Gastrocnemius medialis (tissue), 4 donors: ENCODE measurements around the gene NRG2. TPM values are rescaled to one million over a fixed set of nuclear protein-coding genes. Genes with fewer than 3 reads are reported as not detected.

ENCODE experiments used
- ATAC-seq, 2 donors: fragments of 150-250 bp; one replicate each; pipeline ENCODE4 v1.9.1; 2016
- DNase-seq, 2 donors: peaks; one replicate each; pipeline ENCODE4 v3.0.0-alpha.2; 2019
- H3K27ac ChIP-seq, 4 donors: fragments of 200-600 bp; sonication (generic); 1 replicate in 1 of 4; 2 replicates in 3 of 4; pipeline ENCODE4 v1.5.1; 2016 to 2018; ENCODE audit warnings: mild to moderate bottlenecking in 2 of 4, moderate library complexity in 1 of 4
- H3K27me3 ChIP-seq, 3 donors: fragments of 200-600 bp; sonication (generic) in 2 of 3; 1 replicate in 1 of 3; 2 replicates in 2 of 3; pipeline versions ENCODE4 v1.5.1 to v1.6.0; 2016 to 2019; ENCODE audit warnings: mild to moderate bottlenecking in 1 of 3, moderate library complexity in 1 of 3
- H3K36me3 ChIP-seq, 2 donors: fragments of 200-600 bp; sonication (generic) in 1 of 2; one replicate each; pipeline ENCODE4 v1.5.1; 2017 to 2018
- H3K4me1 ChIP-seq, 2 donors: fragments of 200-600 bp; sonication (generic) in 1 of 2; one replicate each; pipeline ENCODE4 v1.5.1; 2016 to 2017; ENCODE audit warnings: mild to moderate bottlenecking in 2 of 2
- H3K4me3 ChIP-seq, 4 donors: fragments of 200-600 bp; sonication (generic) in 3 of 4; 1 replicate in 1 of 4; 2 replicates in 3 of 4; pipeline ENCODE4 v1.5.1; 2016 to 2019; ENCODE audit warnings: mild to moderate bottlenecking in 2 of 4
- H3K9me3 ChIP-seq, 3 donors: fragments of 200-600 bp; sonication (generic) in 2 of 3; 1 replicate in 1 of 3; 2 replicates in 2 of 3; pipeline ENCODE4 v1.5.1; 2016 to 2019
- POLR2A ChIP-seq, 2 donors: fragments of 450-650 bp; IDR thresholded peaks; one replicate each; pipeline ENCODE4 v1.6.1; 2017; ENCODE audit warnings: antibody characterized with exemption in 2 of 2, mild to moderate bottlenecking in 2 of 2, moderate library complexity in 2 of 2
- in situ Hi-C, 4 donors: fragments of 200-750 bp; cut with MboI; loops; one replicate each; pipeline versions ENCODE4 v1.15.0 to v1.8.0; 2017; ENCODE audit warnings: low sequenced_read_pairs in 4 of 4
- intact Hi-C: fragments of 100-400 bp; cut with DNase I; formaldehyde crosslinking; loops from one replicate; pipeline ENCODE4 v1.15.1; 2023; ENCODE audit warnings: low total_unique reads
- total RNA-seq, 4 donors: library from RNA; depleted of rRNA; stranded (reverse); fragments of >200 nt; gene quantifications; one replicate each; pipeline versions ENCODE4 v1.1.0 to v1.2.3, GENCODE V29; 2016
- TF ChIP-seq, protein P1 (sequence below), 5 experiments: fragments of 450-650 bp in 3 of 5; fragments of 200-600 bp in 2 of 5; sonication (generic) in 2 of 5; IDR thresholded peaks in 4 of 5; conservative IDR thresholded peaks in 1 of 5; 1 replicate in 4 of 5; 2 replicates in 1 of 5; pipeline ENCODE4 v1.5.1; 2016 to 2019; ENCODE audit warnings: antibody characterized with exemption in 5 of 5, mild to moderate bottlenecking in 3 of 5, moderate library complexity in 3 of 5

NRG2 gene
- total RNA-seq, 4 donors from 2014 or later: 10.3 to 28.8 (median 20.0) TPM

DNA sequence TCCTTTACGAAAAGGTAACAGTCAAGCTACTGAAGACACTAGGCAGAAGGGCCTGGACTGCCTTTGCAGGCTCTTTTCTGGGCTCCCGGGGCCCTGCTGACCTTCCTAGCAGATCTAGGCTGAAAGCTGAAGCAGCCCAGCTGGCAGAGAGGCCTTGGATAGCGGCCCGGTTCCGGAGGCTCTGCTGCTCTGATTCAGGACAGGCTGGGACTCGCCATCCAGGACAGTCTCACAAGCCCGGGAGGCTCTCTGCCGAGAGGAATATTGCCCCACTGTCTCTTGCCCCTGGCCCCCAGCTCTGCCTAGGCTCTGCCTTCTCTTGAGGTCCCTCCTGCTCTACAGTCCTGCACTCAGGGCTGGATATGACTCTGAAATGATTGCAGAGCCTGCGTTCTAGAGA is 179.7 kb downstream of the NRG2 start:
- peak in 1 of 2 donors; percentile 64 for DNase-seq
- Histone ChIP-seq H3K27me3 (no peaks in the 10 kb centered on the region), H3K9me3 (no peaks in the 10 kb centered on the region), H3K4me3 (no peak overlapping the region), H3K36me3 (no peaks in the 10 kb centered on the region), H3K27ac (peak overlapping the region in 2 of 4 donors; percentile 29 to 47), H3K4me1 (peaks cover 9 to 13% of the 10 kb centered on the region in 2 donors)
- ATAC-seq: peak; percentile 33 to 64
- intact Hi-C loops: loop anchor here (5.0 kb wide), 1 partner anchor 104 kb away; no protein-coding TSS in a partner anchor
- in situ Hi-C loops: loop anchor here in 3 of 4 donors (5.0 to 25.0 kb wide), 2 partner anchors 76 to 99 kb away; no protein-coding TSS in a partner anchor
- no peak for TF ChIP-seq POLR2A (IDR thresholded peaks at IDR 0.05)
- TF ChIP-seq, protein P1, sequence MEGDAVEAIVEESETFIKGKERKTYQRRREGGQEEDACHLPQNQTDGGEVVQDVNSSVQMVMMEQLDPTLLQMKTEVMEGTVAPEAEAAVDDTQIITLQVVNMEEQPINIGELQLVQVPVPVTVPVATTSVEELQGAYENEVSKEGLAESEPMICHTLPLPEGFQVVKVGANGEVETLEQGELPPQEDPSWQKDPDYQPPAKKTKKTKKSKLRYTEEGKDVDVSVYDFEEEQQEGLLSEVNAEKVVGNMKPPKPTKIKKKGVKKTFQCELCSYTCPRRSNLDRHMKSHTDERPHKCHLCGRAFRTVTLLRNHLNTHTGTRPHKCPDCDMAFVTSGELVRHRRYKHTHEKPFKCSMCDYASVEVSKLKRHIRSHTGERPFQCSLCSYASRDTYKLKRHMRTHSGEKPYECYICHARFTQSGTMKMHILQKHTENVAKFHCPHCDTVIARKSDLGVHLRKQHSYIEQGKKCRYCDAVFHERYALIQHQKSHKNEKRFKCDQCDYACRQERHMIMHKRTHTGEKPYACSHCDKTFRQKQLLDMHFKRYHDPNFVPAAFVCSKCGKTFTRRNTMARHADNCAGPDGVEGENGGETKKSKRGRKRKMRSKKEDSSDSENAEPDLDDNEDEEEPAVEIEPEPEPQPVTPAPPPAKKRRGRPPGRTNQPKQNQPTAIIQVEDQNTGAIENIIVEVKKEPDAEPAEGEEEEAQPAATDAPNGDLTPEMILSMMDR (IDR thresholded peaks at IDR 0.05 in 4 of 5, conservative IDR thresholded peaks at IDR 0.05 in 1 of 5): no peak

DNA sequence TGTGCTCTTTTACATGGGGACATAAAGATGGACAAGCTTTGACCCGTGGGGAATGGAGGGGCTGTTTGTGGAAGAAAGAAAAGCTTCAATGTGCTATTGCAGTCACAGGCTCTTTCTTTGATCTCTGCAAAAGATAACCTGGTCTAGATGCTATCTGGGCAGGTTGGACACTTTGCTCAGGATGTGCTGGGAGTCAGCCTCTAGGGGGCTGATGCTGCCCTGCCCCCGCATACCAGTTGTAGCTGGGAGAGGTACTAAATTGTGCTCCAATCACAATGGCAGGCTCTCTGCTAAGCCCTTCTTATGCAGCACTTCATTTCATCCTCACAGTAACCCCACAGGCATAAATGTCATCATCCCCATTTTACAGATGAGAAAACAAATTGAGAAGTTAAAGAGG is 180.3 kb downstream of the NRG2 start:
- DNase-seq: no peak
- Histone ChIP-seq H3K36me3 (no peaks in the 10 kb centered on the region), H3K4me1 (peaks cover 9 to 13% of the 10 kb centered on the region in 2 donors), H3K27me3 (no peaks in the 10 kb centered on the region), H3K9me3 (no peaks in the 10 kb centered on the region), H3K27ac (no peak overlapping the region), H3K4me3 (no peak overlapping the region)
- no peak for TF ChIP-seq POLR2A (IDR thresholded peaks at IDR 0.05)
- TF ChIP-seq, protein P1 (IDR thresholded peaks at IDR 0.05 in 4 of 5, conservative IDR thresholded peaks at IDR 0.05 in 1 of 5): no peak
- ATAC-seq: no peak
- in situ Hi-C loops: loop anchor here in 3 of 4 donors (5.0 to 25.0 kb wide), 2 partner anchors 76 to 99 kb away; no protein-coding TSS in a partner anchor
- intact Hi-C loops: loop anchor here (5.0 kb wide), 1 partner anchor 104 kb away; no protein-coding TSS in a partner anchor

DNA sequence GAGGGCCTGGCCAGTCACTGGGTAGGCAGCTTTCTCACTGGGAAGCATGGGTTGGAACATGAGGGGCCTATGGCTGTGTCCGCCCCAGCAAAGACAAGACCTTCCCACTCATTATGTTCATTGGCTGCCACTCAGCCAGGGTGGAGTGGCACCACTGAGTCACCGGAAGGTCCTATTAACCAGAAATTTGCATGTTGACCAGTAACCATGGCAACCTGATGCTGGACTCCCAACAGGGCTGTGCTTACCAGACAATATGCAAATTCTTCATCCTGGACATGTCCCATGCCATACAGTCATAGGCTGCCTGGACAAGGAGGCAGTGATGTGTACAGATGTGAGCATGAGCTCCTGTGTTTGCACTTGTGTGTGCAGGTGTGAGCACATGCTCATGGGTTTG is 180.8 kb downstream of the NRG2 start:
- DNase-seq: no peak

DNA sequence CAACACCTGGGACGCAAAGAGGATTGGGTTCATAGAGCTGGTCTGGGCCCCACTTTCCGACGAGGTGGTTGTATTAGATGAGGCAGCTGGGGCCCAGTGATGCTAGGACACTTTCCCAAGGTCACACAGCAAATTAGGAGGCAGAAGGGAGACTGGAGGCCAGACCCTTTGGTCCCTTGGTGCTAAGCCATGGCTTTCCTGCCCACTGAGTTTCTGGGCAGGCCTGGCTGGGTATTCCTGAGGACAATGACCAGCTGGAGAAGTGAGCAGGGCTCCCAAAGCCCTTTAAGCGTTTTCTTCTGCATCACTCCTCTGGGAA is 181.3 kb downstream of the NRG2 start:
- H3K27ac ChIP-seq: no peak overlapping the region
- H3K36me3 ChIP-seq: no peaks in the 10 kb centered on the region
- no peak overlapping the region for H3K4me3 ChIP-seq
- no peaks in the 10 kb centered on the region for H3K9me3 ChIP-seq
- H3K4me1 ChIP-seq: peaks cover 9 to 13% of the 10 kb centered on the region in 2 donors
- ATAC-seq: no peak
- in situ Hi-C loops: loop anchor here in 3 of 4 donors (5.0 to 25.0 kb wide), 2 partner anchors 75 to 100 kb away; no protein-coding TSS in a partner anchor
- TF ChIP-seq, protein P1 (IDR thresholded peaks at IDR 0.05 in 4 of 5, conservative IDR thresholded peaks at IDR 0.05 in 1 of 5): no peak
- TF ChIP-seq POLR2A (IDR thresholded peaks at IDR 0.05): no peak
- intact Hi-C loops: loop anchor here (5.0 kb wide), 1 partner anchor 105 kb away; no protein-coding TSS in a partner anchor
- DNase-seq: no peak
- H3K27me3 ChIP-seq: no peaks in the 10 kb centered on the region

More for the DNA sequence above, 180.8 kb downstream of the NRG2 start:
- no peak overlapping the region for H3K27ac ChIP-seq
- H3K36me3 ChIP-seq: no peaks in the 10 kb centered on the region
- ATAC-seq: no peak
- TF ChIP-seq, protein P1 (IDR thresholded peaks at IDR 0.05 in 4 of 5, conservative IDR thresholded peaks at IDR 0.05 in 1 of 5): no peak
- no peak for TF ChIP-seq POLR2A (IDR thresholded peaks at IDR 0.05)
- H3K27me3 ChIP-seq: no peaks in the 10 kb centered on the region
- H3K9me3 ChIP-seq: no peaks in the 10 kb centered on the region
- intact Hi-C loops: loop anchor here (5.0 kb wide), 1 partner anchor 105 kb away; no protein-coding TSS in a partner anchor
- H3K4me3 ChIP-seq: no peak overlapping the region
- in situ Hi-C loops: loop anchor here in 3 of 4 donors (5.0 to 25.0 kb wide), 2 partner anchors 75 to 100 kb away; no protein-coding TSS in a partner anchor
- peaks cover 9 to 13% of the 10 kb centered on the region in 2 donors for H3K4me1 ChIP-seq
